ENCODE measurements around the gene PAK6. TPM values are rescaled to one million over a fixed set of nuclear protein-coding genes. Genes with fewer than 3 reads are reported as not detected.

The PAK6 gene
- total and polyA plus RNA-seq, 9 of the 15 experiments (the other 6 are each of a cell fraction or from before 2014, with no cell fraction given), result 0.03 to 0.74 (median 0.16) TPM; not detected in 2

DNA sequence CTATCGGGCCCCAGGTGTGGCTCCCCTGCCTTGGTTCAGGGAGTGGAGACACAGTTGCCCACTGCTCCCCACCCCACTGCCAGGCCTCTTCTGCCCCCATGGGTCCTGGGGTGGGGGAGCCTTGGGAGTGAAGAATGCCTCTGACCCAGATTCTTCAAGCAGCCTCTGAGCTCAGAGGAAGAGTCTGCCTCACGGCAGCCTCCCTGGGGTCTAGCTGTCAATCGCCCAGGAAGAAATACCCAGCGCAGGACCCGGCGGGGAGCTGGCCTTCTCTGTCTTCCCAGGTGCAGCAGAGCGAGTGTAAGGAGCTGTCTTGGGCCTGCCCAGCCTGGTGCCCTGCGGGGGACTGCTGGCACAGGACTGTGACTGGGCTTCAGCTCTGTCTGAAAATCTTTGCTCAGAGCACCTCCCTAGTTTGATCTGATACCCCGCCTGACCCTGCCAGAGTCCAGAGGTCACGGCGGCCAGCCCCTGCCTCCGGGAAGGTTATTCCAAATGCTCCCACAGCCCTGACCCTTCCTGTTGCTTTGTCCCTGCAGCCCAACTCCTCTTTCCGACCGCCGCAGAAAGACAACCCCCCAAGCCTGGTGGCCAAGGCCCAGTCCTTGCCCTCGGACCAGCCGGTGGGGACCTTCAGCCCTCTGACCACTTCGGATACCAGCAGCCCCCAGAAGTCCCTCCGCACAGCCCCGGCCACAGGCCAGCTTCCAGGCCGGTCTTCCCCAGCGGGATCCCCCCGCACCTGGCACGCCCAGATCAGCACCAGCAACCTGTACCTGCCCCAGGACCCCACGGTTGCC lies 33.0 kb downstream of the PAK6 start:
- BruUV-seq (replicated peaks), result no TSS peak
- TF ChIP-seq SMARCC2 (IDR thresholded peaks at IDR 0.05; ENCODE audit: low read depth) (no peak), HNRNPL (IDR thresholded peaks at IDR 0.05; ENCODE audit: low read depth, low read length) (no peak), HMG20B (CRISPR knock-in tag; IDR thresholded peaks at IDR 0.05) (no peak), SPI1 (IDR thresholded peaks at IDR 0.05; ENCODE audit: borderline replicate concordance, low read depth, low read length) (no peak), TCF7L2 (IDR thresholded peaks at IDR 0.05; ENCODE audit: low read depth, low read length) (no peak), ETV6 (IDR thresholded peaks at IDR 0.05; ENCODE audit: borderline replicate concordance in 1 of 2, low read depth in 2 of 2, low read length in 1 of 2) (no peak), ETV6 (CRISPR knock-in tag; IDR thresholded peaks at IDR 0.05; ENCODE audit: borderline replicate concordance) (no peak), NR2C1 (IDR thresholded peaks at IDR 0.05) (no peak), NR2C1 (tag; IDR thresholded peaks at IDR 0.05) (0 out of 2 replicates have a peak, but pooled peaks have one; percentile 24)
- TF ChIP-seq, protein P1, sequence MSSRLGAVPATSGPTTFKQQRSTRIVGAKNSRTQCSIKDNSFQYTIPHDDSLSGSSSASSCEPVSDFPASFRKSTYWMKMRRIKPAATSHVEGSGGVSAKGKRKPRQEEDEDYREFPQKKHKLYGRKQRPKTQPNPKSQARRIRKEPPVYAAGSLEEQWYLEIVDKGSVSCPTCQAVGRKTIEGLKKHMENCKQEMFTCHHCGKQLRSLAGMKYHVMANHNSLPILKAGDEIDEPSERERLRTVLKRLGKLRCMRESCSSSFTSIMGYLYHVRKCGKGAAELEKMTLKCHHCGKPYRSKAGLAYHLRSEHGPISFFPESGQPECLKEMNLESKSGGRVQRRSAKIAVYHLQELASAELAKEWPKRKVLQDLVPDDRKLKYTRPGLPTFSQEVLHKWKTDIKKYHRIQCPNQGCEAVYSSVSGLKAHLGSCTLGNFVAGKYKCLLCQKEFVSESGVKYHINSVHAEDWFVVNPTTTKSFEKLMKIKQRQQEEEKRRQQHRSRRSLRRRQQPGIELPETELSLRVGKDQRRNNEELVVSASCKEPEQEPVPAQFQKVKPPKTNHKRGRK (tag; IDR thresholded peaks at IDR 0.05), result no peak
- TF ChIP-seq, protein P2, sequence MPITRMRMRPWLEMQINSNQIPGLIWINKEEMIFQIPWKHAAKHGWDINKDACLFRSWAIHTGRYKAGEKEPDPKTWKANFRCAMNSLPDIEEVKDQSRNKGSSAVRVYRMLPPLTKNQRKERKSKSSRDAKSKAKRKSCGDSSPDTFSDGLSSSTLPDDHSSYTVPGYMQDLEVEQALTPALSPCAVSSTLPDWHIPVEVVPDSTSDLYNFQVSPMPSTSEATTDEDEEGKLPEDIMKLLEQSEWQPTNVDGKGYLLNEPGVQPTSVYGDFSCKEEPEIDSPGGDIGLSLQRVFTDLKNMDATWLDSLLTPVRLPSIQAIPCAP (CRISPR knock-in tag; IDR thresholded peaks at IDR 0.05; ENCODE audit: borderline replicate concordance), result no peak
- H3K4me3 ChIP-seq, result no peak overlapping the region
- intact Hi-C loops (cut with micrococcal nuclease) (loop anchor here (5.0 kb wide), 2 partner anchors 40 to 485 kb away; no protein-coding TSS in a partner anchor), in situ Hi-C loops (cut with MboI) (loop anchor here (5.0 kb wide), 2 partner anchors 55 to 225 kb away; no protein-coding TSS in a partner anchor)
- DNase-seq (ENCODE audit: extremely low read depth in 1 of 4, low spot score in 3 of 4) (no peak), ATAC-seq (no peak), FAIRE-seq (no peak)
- H3K4me2 ChIP-seq (ENCODE audit: insufficient read depth, low read length), result no peak overlapping the region
- H3K9ac ChIP-seq (ENCODE audit: insufficient read depth in 1 of 2, low read depth in 2 of 2, low read length in 2 of 2), result peak overlapping the region in 1 of 2 experiments; percentile 50; a peak in 1 of 4 replicates
- no peaks in the 10 kb centered on the region for H3K36me3 ChIP-seq (ENCODE audit: control insufficient read depth, insufficient read depth, low read length)
- WGBS (ENCODE audit: insufficient coverage, low coverage, missing lambda C conversion rate), result 14% methylated on average over 25 of the region's 25 CpGs
- peaks cover 3 to 32% of the 10 kb centered on the region in 2 experiments for H3K4me1 ChIP-seq (replicated peaks in 1 of 2; ENCODE audit: control insufficient read depth in 2 of 2, insufficient read depth in 2 of 2, low read length in 2 of 2)
- peaks cover 0 to 19% of the 10 kb centered on the region in 2 experiments; a peak in 2 of 5 replicates for H3K27me3 ChIP-seq (ENCODE audit: control insufficient read depth in 2 of 2, insufficient read depth in 2 of 2, low read length in 2 of 2)
- H3K79me2 ChIP-seq (ENCODE audit: control insufficient read depth, insufficient read depth, low read length), result no peaks in the 10 kb centered on the region
- H3K9me3 ChIP-seq (replicated peaks; ENCODE audit: control insufficient read depth, insufficient read depth, low read depth, low read length), result no peaks in the 10 kb centered on the region
- no peak overlapping the region for H3K27ac ChIP-seq (ENCODE audit: extremely low read depth, low read depth, low read length)
- H4K20me1 ChIP-seq (replicated peaks; ENCODE audit: control insufficient read depth, insufficient read depth, low read length), result 0 out of 2 replicates have a peak, but pooled peaks cover 3% of the 10 kb centered on the region
- H2AFZ ChIP-seq (ENCODE audit: low read depth, low read length), result no peak overlapping the region
- POLR2A ChIA-PET, result interaction anchor here (1.5 to 1.6 kb wide), 3 partner anchors 16 to 233 kb away, joined by 4 to 5 read pairs (median 5); no protein-coding TSS in a partner anchor
- CTCF ChIA-PET (ENCODE audit: low intra/inter-chr PET ratio), result interaction anchor here (4.2 to 7.1 kb wide), 2 partner anchors 55 to 227 kb away, joined by 56 to 218 read pairs; no protein-coding TSS in a partner anchor
- H3K9me1 ChIP-seq (ENCODE audit: control insufficient read depth, insufficient read depth, low read length), result no peaks in the 10 kb centered on the region

All from K562 (cell line).